ENCODE results near the gene ARVCF. TPM values are rescaled to one million over a fixed set of nuclear protein-coding genes. Genes with fewer than 3 reads are reported as not detected.

Gene ARVCF
- polyA plus RNA-seq, 4 donors, result 2.2 to 17.9 (median 7.3) TPM

DNA sequence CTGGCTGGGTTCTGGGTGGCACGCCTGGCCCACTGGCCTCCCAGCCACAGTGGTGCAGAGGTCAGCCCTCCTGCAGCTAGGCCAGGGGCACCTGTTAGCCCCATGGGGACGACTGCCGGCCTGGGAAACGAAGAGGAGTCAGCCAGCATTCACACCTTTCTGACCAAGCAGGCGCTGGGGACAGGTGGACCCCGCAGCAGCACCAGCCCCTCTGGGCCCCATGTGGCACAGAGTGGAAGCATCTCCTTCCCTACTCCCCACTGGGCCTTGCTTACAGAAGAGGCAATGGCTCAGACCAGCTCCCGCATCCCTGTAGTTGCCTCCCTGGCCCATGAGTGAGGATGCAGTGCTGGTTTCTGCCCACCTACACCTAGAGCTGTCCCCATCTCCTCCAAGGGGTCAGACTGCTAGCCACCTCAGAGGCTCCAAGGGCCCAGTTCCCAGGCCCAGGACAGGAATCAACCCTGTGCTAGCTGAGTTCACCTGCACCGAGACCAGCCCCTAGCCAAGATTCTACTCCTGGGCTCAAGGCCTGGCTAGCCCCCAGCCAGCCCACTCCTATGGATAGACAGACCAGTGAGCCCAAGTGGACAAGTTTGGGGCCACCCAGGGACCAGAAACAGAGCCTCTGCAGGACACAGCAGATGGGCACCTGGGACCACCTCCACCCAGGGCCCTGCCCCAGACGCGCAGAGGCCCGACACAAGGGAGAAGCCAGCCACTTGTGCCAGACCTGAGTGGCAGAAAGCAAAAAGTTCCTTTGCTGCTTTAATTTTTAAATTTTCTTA lies 47.3 kb downstream of the ARVCF start:
- FAIRE-seq, result no peak
- H3K27me3 ChIP-seq (ENCODE audit: control insufficient read depth in 3 of 3, insufficient read depth in 3 of 3, low read length in 3 of 3), result no peaks in the 10 kb centered on the region
- H3K27ac ChIP-seq (ENCODE audit: low read depth in 1 of 3, low read length in 2 of 3), result no peak overlapping the region
- WGBS, 3 donors, result 77 to 82% (median 82%) methylated on average over 11 of the region's 11 CpGs
- no peak for DNase-seq
- no peaks in the 10 kb centered on the region for H3K9me3 ChIP-seq (ENCODE audit: control insufficient read depth in 2 of 2, insufficient read depth in 1 of 2, low read depth in 1 of 2, low read length in 1 of 2)
- peaks cover 0 to 40% (median 2%) of the 10 kb centered on the region in 3 donors for H3K4me1 ChIP-seq (ENCODE audit: control insufficient read depth in 3 of 3, insufficient read depth in 2 of 3, low read depth in 1 of 3, low read length in 2 of 3)
- peaks cover 0 to 97% (median 0%) of the 10 kb centered on the region in 3 donors for H3K36me3 ChIP-seq (ENCODE audit: control insufficient read depth in 3 of 3, insufficient read depth in 2 of 3, low read depth in 1 of 3, low read length in 3 of 3)
- H3K4me3 ChIP-seq (ENCODE audit: low read depth in 1 of 3, low read length in 3 of 3), result no peak overlapping the region

DNA sequence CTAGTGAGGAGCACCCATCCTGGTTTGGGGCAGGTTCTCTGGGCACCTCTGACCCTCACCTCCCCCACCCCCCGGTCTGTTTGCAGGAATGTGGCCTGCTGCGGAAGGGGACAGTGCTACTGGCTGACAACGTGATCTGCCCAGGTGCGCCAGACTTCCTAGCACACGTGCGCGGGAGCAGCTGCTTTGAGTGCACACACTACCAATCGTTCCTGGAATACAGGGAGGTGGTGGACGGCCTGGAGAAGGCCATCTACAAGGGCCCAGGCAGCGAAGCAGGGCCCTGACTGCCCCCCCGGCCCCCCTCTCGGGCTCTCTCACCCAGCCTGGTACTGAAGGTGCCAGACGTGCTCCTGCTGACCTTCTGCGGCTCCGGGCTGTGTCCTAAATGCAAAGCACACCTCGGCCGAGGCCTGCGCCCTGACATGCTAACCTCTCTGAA lies 48.2 kb downstream of the ARVCF start:
- Histone ChIP-seq H3K27me3 (ENCODE audit: control insufficient read depth in 3 of 3, insufficient read depth in 3 of 3, low read length in 3 of 3) (no peaks in the 10 kb centered on the region), H3K9me3 (ENCODE audit: control insufficient read depth in 2 of 2, insufficient read depth in 1 of 2, low read depth in 1 of 2, low read length in 1 of 2) (no peaks in the 10 kb centered on the region), H3K4me3 (ENCODE audit: low read depth in 1 of 3, low read length in 3 of 3) (no peak overlapping the region), H3K4me1 (ENCODE audit: control insufficient read depth in 3 of 3, insufficient read depth in 2 of 3, low read depth in 1 of 3, low read length in 2 of 3) (peaks cover 0 to 49% (median 2%) of the 10 kb centered on the region in 3 donors), H3K36me3 (ENCODE audit: control insufficient read depth in 3 of 3, insufficient read depth in 2 of 3, low read depth in 1 of 3, low read length in 3 of 3) (peaks cover 0 to 99% (median 0%) of the 10 kb centered on the region in 3 donors), H3K27ac (ENCODE audit: low read depth in 1 of 3, low read length in 2 of 3) (no peak overlapping the region)
- 83 to 85% (median 83%) methylated on average over 17 to 18 of the region's 18 CpGs for WGBS, 3 donors
- DNase-seq (no peak), FAIRE-seq (no peak)

DNA sequence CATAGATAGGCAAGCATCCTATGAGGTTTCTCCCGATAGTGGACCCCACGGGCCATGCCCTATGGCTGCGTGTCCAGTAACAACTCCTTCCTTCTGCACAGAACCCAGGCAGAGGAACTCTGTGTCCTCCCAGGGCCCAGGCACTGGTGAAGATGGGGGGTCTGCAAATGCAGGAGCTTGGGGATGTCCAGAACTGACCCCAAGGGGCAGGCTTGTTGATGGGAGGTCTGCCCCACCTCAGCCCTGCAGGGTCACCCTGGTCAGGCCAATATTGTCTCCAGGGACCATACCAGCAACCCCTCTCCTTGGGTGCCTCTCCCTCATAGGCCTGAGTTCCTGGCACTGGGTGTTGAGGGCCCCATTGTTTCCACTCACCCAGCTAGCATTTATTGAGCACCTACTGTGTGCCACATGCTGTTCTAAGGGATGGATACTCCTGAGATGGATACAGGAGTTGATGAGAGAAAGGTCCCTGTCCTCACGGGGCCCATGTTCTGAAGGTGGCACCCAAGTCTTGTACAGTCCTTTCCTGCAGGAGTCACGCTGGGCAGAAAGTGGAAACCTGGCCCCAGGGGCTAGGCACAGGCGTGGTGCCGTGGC lies 48.7 kb downstream of the ARVCF start:
- DNase-seq (no peak), FAIRE-seq (no peak)
- Histone ChIP-seq H3K36me3 (ENCODE audit: control insufficient read depth in 3 of 3, insufficient read depth in 2 of 3, low read depth in 1 of 3, low read length in 3 of 3) (peaks cover 0 to 98% (median 0%) of the 10 kb centered on the region in 3 donors), H3K27ac (ENCODE audit: low read depth in 1 of 3, low read length in 2 of 3) (no peak overlapping the region), H3K9me3 (ENCODE audit: control insufficient read depth in 2 of 2, insufficient read depth in 1 of 2, low read depth in 1 of 2, low read length in 1 of 2) (no peaks in the 10 kb centered on the region), H3K4me1 (ENCODE audit: control insufficient read depth in 3 of 3, insufficient read depth in 2 of 3, low read depth in 1 of 3, low read length in 2 of 3) (peaks cover 0 to 50% (median 2%) of the 10 kb centered on the region in 3 donors), H3K4me3 (ENCODE audit: low read depth in 1 of 3, low read length in 3 of 3) (no peak overlapping the region), H3K27me3 (ENCODE audit: control insufficient read depth in 3 of 3, insufficient read depth in 3 of 3, low read length in 3 of 3) (no peaks in the 10 kb centered on the region)
- WGBS, 3 donors, result 85 to 88% (median 86%) methylated on average over 7 of the region's 7 CpGs

DNA sequence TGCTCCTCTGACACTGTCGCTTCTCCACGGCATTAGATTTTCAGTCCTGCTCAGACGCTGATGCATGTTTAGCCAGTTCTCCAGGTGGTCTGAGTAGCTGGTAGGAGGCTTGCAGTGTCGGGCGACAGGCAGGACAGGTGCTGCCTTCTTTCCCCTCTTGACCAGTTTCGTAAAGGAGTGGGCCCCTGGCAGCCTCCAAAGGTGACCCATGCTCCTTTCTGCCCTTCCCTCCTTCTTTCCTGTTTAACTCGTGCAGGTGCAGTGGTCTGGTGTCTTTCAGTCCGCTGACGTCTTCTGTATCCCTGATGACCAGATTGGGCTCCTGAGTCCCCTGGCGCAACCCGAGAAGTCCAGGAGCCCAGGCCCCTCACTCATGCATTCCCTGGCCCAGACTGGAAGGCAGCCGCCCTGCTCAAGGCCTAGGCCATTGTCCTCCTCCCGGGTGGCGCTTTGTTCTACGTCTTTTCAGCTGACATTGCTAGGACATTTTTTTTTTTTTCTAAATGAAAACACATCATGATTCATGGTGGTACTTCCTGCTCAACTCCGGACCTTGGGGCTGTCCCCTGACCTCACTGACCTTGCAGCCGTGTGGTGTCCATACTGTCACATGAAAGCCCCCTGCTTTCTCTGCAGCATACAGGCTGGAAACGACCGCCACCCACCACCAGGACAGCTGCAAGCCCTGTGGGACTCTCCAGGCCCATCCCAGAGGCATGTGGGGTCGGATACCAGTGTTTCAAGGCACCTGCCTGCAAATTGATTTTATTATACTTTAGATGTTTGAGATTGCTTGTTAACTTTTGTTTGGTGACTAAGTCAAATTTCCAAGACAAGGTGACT lies 49.5 kb downstream of the ARVCF start:
- Histone ChIP-seq H3K36me3 (ENCODE audit: control insufficient read depth in 3 of 3, insufficient read depth in 2 of 3, low read depth in 1 of 3, low read length in 3 of 3) (peaks cover 0 to 97% (median 0%) of the 10 kb centered on the region in 3 donors), H3K9me3 (ENCODE audit: control insufficient read depth in 2 of 2, insufficient read depth in 1 of 2, low read depth in 1 of 2, low read length in 1 of 2) (no peaks in the 10 kb centered on the region)

DNA sequence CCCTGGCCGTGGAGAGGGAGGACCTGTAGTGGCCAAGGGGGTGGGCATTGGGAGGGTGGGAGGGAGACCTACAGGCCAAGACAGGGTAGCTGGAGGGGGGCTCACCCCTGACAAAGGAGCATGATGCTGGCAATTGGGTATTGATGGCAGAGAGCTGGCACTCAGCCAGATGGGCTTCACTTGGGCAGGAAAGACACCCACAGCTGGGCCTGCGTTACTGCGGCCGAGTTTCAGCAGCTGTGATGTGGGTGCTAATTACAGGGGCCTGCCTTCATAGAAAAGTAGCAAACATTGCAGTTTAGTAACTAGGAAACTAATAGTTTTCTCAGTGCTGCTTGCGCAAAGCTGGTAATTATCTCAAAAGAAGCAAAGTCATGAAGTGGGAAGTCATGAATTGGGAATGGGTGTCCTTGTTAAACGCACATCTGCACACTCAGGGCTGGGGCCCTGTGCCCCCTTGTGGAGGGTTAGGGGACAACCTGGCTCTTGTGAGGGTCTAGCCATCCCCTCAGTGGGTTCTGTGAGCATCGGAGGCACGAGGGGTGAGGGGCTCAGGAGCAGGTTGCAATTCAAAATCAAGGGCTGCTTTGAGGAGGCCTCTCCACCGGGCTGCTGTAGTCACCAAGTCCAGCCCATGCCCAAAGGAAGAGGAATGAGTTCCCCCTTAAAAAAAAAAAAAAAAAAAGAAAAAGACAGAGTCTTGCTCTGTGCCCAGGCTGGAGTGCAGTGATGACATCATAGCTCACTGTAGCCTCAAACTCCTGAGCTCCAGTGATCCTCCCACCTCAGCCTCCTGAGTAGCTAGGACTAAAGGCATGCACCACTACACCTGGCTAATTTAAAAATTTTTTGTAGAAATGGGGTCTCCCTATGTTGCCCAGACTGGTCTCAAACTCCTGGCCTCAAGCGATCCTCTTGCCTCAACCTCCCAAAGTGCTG lies 50.6 kb downstream of the ARVCF start:
- peaks cover 0 to 54% (median 4%) of the 10 kb centered on the region in 3 donors for H3K4me1 ChIP-seq (ENCODE audit: control insufficient read depth in 3 of 3, insufficient read depth in 2 of 3, low read depth in 1 of 3, low read length in 2 of 3)
- no peak overlapping the region for H3K4me3 ChIP-seq (ENCODE audit: low read depth in 1 of 3, low read length in 3 of 3)
- H3K9me3 ChIP-seq (ENCODE audit: control insufficient read depth in 2 of 2, insufficient read depth in 1 of 2, low read depth in 1 of 2, low read length in 1 of 2), result no peaks in the 10 kb centered on the region
- no peak for DNase-seq
- H3K27ac ChIP-seq (ENCODE audit: low read depth in 1 of 3, low read length in 2 of 3), result no peak overlapping the region
- no peak for FAIRE-seq
- WGBS, 3 donors, result 79 to 85% (median 84%) methylated on average over 10 of the region's 10 CpGs
- peaks cover 0 to 97% (median 0%) of the 10 kb centered on the region in 3 donors for H3K36me3 ChIP-seq (ENCODE audit: control insufficient read depth in 3 of 3, insufficient read depth in 2 of 3, low read depth in 1 of 3, low read length in 3 of 3)
- H3K27me3 ChIP-seq (ENCODE audit: control insufficient read depth in 3 of 3, insufficient read depth in 3 of 3, low read length in 3 of 3), result no peaks in the 10 kb centered on the region

More for the DNA sequence above, 49.5 kb downstream of the ARVCF start:
- no peaks in the 10 kb centered on the region for H3K27me3 ChIP-seq (ENCODE audit: control insufficient read depth in 3 of 3, insufficient read depth in 3 of 3, low read length in 3 of 3)
- 61 to 71% (median 70%) methylated on average over 20 of the region's 20 CpGs for WGBS, 3 donors
- H3K4me1 ChIP-seq (ENCODE audit: control insufficient read depth in 3 of 3, insufficient read depth in 2 of 3, low read depth in 1 of 3, low read length in 2 of 3), result peaks cover 0 to 54% (median 4%) of the 10 kb centered on the region in 3 donors
- DNase-seq, result no peak
- H3K27ac ChIP-seq (ENCODE audit: low read depth in 1 of 3, low read length in 2 of 3), result no peak overlapping the region
- H3K4me3 ChIP-seq (ENCODE audit: low read depth in 1 of 3, low read length in 3 of 3), result no peak overlapping the region
- no peak for FAIRE-seq

DNA sequence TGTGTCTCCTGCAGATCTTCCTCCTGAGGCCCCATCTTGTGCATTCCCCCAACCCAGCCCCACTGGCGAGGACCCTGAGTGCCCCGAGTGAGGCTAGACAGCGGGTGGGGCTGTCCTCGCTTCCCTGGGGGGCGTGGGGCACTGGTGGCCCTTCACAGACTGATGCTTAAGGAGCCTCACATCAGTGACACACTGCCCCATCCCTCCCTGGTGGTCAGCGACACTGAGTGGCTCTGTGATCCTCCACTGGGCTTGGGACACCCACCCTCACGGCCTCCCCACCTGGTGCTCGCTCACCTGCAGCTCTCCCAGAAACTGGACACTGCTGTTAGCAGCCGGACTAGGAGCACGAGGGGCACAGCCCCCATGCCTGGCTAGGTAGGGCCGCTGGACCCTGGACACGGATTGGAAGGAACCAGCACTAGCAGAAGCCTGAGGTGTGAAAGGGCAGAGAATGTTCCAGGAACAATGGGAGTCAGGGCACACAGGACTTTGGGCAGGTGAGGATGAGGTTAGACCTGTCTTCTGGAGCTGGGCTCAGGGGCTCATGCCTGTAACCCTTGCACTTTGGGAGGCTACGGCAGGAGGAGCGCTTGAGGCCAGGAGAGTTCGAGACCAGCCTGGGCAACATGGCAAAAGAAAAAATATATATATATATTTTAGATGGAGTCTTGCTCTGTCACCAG lies 51.8 kb downstream of the ARVCF start:
- Histone ChIP-seq H3K4me1 (ENCODE audit: control insufficient read depth in 3 of 3, insufficient read depth in 2 of 3, low read depth in 1 of 3, low read length in 2 of 3) (peaks cover 0 to 54% (median 6%) of the 10 kb centered on the region in 3 donors), H3K27ac (ENCODE audit: low read depth in 1 of 3, low read length in 2 of 3) (peak overlapping the region in 1 of 3 donors; percentile 5), H3K9me3 (ENCODE audit: control insufficient read depth in 2 of 2, insufficient read depth in 1 of 2, low read depth in 1 of 2, low read length in 1 of 2) (no peaks in the 10 kb centered on the region), H3K4me3 (ENCODE audit: low read depth in 1 of 3, low read length in 3 of 3) (no peak overlapping the region), H3K36me3 (ENCODE audit: control insufficient read depth in 3 of 3, insufficient read depth in 2 of 3, low read depth in 1 of 3, low read length in 3 of 3) (peaks cover 0 to 86% (median 0%) of the 10 kb centered on the region in 3 donors), H3K27me3 (ENCODE audit: control insufficient read depth in 3 of 3, insufficient read depth in 3 of 3, low read length in 3 of 3) (no peaks in the 10 kb centered on the region)
- 78 to 92% (median 84%) methylated on average over 15 of the region's 15 CpGs for WGBS, 3 donors
- DNase-seq (no peak), FAIRE-seq (no peak)

DNA sequence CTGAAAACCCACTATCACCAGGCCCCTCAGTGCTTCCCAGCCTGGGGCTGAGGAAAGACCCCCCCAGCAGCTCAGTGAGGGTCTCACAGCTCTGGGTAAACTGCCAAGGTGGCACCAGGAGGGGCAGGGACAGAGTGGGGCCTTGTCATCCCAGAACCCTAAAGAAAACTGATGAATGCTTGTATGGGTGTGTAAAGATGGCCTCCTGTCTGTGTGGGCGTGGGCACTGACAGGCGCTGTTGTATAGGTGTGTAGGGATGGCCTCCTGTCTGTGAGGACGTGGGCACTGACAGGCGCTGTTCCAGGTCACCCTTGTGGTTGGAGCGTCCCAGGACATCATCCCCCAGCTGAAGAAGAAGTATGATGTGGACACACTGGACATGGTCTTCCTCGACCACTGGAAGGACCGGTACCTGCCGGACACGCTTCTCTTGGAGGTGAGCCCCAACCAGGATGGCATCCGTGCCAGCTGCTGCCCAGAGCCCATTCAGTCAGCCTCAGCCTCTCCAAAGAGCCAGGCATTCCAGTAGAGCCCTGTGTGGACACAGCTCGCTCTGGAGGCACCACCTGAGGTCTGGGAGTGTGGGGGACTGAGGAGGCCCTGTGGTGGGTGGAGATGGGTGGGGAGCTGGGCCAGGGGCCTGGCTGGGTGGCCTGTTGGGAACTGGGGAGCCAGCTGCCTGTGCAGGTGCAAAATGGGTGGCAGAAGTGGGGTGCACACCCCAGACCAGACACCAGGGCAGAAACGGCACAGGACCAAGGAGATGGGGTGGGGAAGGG lies 52.6 kb downstream of the ARVCF start:
- peaks cover 0 to 78% (median 0%) of the 10 kb centered on the region in 3 donors for H3K36me3 ChIP-seq (ENCODE audit: control insufficient read depth in 3 of 3, insufficient read depth in 2 of 3, low read depth in 1 of 3, low read length in 3 of 3)
- no peak for FAIRE-seq

More for the DNA sequence above, 52.6 kb downstream of the ARVCF start:
- no peak for DNase-seq
- peak overlapping the region in 1 of 3 donors; percentile 42 for H3K4me3 ChIP-seq (ENCODE audit: low read depth in 1 of 3, low read length in 3 of 3)
- H3K27ac ChIP-seq (ENCODE audit: low read depth in 1 of 3, low read length in 2 of 3), result peak overlapping the region in 2 of 3 donors; percentile 65 to 84
- 70 to 79% (median 78%) methylated on average over 12 of the region's 12 CpGs for WGBS, 3 donors
- H3K9me3 ChIP-seq (ENCODE audit: control insufficient read depth in 2 of 2, insufficient read depth in 1 of 2, low read depth in 1 of 2, low read length in 1 of 2), result no peaks in the 10 kb centered on the region
- H3K27me3 ChIP-seq (ENCODE audit: control insufficient read depth in 3 of 3, insufficient read depth in 3 of 3, low read length in 3 of 3), result no peaks in the 10 kb centered on the region
- H3K4me1 ChIP-seq (ENCODE audit: control insufficient read depth in 3 of 3, insufficient read depth in 2 of 3, low read depth in 1 of 3, low read length in 2 of 3), result peaks cover 0 to 58% (median 9%) of the 10 kb centered on the region in 3 donors
